NCI-H2029 treated with DMSO at 0.1 percent for 48 hours (cell line): ENCODE measurements around the gene ADNP.

Source experiments
- DNase-seq: peaks from one replicate; lab custom pipeline; 2025; lab: John Stamatoyannopoulos, UW

ADNP gene

GRCh38 chr20:50872560-50873425 is 58.4 kb downstream of the ADNP start:
- DNase-seq = no peak

DNA sequence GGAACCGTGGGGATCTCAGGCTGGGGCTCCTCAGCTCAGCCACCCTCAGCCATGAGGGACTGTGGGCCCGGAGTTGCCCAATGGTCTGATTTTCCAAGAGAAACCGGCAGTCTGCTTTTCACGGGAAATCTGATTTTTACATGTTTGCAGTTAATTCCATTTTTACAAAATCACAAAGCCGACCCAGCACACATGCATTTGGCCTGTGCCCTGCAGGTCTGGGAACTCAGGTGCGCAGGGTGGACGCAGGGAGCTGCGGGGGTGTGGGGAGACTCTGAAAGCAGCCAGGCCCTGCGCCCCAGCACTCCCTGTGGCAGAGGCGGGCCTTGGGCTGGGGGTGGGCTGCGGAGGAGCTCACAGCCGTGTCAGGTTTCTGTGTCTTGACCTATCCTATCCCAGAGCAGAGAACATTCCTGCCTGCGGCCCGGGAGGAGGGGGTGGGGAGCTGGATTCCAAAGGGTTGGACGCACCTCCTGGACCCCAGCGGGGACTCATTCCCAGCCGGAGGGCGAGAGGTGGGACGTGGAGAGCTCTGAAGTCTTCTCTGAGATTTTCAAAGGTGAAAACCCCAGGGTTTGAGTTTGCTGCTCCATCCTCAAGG is 60.6 kb downstream of the ADNP start:
- no peak for DNase-seq

DNA sequence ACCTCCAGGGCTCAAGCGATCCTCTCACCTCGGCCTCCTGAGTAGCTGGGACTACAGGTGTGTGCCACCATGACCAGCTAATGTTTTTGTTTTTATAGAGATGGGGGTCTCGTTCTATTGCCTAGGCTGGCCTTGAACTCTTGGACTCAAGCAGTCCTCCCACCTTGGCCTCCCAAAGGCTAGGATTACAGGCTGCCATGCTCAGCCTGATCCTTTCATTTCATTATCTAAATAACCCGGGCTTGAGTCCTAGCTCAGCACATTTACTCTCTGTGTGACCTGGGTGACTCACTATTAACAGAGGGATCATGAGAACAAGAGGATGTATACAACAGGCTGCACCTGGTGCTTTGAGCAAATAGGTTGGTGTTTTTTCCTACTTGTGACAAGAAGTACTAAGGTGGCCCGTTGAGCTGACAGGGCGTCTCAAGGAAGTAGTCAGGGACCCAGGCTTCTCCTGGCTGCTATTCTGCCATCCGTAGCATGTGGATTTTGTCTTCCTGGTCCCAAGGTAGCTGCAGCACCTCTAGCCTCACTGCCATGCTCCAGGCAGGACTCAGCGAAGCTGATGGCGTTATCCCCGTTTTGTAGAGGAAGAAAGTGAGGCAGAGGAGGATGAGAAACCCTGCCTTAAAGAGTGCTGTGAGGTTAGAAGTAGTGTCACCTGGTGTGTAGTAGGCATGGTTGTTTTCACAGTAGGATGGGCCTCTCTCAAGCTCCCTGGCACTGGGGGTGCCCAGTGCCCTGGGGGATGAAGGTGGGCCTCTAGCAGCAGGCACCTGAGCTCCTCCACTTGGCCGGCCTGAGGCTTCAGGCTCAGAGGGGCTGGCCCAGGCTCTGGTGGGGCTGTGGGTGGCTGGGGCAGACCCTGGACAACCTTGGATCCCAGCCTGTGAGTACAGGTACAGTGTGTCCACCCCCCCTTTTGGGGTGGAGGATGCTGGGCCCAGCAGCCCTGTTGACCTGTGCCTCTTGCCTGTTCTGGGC is 62.4 kb downstream of the ADNP start:
- DNase-seq = peak; percentile 7

- DNase-seq = no peak
Observed at GRCh38 chr20:50867805-50868204, 63.4 kb downstream of the ADNP start.

DNA sequence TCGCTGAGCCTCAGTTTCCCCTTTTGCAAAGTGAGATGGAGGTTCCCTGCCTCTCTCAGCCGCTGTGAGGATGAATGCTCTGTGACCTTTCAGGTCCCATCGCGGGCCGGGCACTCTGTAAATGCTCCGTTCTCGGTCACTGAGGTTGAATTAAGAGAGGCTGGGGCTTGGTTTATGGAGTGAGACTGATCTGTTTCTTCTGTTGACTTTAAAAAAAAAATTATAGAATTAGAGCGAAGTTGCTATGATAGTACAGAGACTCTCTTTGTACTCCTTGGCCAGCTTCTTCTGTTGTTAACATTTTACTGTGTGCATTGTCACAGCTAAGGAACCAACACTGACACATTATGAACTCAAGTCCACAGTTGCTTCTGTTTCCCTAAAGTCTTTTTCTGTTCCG is 64.4 kb downstream of the ADNP start:
- DNase-seq = no peak

DNA sequence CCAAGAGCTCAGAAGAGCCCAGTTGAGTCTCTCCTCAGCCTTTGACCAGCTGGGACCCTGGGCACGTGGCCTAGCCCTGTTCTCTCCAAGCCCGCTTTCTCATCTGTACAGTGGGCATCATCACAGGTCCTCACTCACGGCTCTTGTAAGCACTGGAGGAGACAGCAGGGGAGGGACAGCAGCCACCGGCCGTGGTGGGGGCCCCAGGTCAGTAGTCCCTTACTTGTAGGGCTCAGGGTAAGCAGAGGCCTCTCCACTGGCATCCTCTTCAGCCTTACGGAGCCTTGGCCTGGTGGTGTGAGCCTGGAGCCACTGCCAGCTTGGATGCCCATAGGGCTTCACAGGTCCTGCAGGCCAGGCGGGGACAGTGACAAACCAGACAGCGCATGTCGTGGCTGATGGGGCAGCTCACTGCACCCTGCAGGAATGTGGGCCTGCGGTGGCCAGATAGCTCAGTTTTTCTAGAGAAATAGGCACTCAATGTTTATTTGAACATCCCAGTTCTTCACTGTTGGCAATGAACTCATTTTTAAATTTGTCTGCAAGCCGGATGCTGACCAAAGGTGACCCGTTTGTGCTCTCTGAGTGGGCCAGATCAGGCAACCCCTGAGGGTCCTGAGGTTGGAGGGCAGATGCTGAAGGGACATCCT is 65.1 kb downstream of the ADNP start:
- DNase-seq = no peak

- no peak for DNase-seq
Observed at GRCh38 chr20:50865591-50865990, 65.6 kb downstream of the ADNP start.

GRCh38 chr20:50865114-50865513 is 66.1 kb downstream of the ADNP start:
- DNase-seq = no peak

DNA sequence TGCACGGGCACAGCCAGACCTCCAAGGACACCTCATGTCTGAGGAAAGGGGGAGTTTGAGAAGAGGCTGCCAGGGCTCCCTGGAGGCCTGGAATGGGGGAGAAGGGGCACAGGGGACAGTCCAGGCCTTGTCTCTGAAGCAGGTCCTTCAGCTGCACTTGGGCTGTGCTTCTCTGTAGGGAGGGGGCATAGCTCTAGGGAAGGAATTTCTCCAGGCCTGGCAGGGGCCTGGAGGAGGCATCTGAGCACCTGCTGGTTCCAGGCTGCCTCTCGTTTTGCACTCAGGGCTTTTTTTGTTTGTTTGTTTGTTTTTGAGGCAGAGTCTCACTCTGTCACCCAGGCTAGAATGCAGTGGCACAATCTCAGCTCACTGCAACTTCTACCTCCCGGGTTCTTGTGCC is 68.7 kb downstream of the ADNP start:
- DNase-seq = no peak

DNA sequence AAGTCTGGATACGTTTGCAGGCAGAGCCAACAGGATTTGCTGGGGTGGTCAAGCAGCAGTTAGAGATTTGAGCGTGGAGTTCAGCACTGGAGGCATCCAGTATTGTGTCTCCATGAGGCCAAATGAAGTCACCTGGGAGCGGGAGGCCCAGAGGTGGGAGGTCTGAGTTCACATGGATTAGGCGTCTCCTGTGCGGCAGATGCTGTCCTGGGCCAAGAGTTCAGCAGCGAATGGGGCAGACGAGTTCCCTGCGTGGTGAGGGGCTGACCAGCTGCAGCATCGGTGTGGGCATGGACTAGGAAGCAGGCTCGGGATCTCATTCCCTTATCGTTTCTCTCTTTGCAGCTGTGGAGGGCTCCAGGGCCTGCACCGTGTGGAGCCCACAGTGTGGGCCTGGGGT is 70.2 kb downstream of the ADNP start:
- DNase-seq = no peak

DNA sequence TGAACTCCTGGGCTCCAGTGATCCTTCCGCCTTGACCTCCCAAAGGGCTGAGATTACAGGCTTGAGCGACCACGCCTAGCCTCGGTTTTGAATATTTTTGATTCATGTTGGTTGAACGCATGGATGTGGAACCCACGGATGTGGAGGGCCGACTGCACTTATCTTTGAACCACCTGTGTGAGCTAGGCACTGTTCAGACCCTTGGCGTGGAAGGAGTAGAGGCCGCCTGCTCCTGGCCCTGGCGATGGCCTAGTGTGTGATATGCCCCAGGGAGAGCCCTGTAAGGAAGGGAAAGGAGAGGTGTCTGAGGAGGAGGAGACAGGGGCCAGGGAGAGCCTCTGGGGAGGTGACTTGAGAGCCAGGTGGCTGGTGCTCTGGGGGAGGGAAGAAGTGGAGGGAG is 72.1 kb downstream of the ADNP start:
- DNase-seq = no peak

DNA sequence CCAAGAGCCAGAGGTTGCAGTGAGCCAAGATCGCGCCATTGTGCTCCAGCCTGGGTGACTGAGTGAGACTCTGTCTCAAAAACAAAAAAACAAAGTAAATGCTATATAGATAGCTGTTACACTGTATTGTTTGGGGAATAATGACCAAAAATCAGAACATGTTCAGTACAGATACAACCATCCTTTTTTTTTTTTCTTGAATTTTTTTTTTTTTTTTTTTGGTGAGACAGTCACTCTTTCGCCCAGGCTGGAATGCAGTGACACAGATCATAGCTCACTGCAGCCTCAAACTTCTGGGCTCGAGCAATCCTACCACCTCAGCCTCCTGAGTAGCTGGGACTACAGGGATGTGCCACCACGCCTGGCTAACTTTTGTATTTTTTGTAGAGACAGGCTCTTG is 72.7 kb downstream of the ADNP start:
- DNase-seq = no peak

DNA sequence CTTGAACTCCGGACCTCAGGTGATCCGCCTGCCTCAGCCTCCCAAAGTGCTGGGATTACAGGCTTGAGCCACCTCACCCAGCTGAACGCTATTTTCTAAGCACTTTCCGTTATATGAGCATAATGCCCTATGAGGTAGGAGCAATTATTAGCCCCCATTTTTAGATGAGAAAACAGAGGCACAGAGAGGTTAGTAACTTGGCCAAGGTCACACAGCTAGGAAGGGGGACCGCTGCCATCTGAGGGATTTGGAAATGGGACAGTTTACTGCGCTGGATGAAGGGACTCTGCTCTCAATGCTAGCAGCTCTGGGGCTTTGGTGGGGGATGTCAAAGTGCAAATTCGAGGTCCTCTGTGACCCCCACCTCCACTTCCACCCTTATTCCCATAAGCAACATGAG is 73.9 kb downstream of the ADNP start:
- DNase-seq = no peak

GRCh38 chr20:50856475-50857041 is 74.7 kb downstream of the ADNP start:
- no peak for DNase-seq

- no peak for DNase-seq
Observed at GRCh38 chr20:50855498-50856474, 75.5 kb downstream of the ADNP start.

DNA sequence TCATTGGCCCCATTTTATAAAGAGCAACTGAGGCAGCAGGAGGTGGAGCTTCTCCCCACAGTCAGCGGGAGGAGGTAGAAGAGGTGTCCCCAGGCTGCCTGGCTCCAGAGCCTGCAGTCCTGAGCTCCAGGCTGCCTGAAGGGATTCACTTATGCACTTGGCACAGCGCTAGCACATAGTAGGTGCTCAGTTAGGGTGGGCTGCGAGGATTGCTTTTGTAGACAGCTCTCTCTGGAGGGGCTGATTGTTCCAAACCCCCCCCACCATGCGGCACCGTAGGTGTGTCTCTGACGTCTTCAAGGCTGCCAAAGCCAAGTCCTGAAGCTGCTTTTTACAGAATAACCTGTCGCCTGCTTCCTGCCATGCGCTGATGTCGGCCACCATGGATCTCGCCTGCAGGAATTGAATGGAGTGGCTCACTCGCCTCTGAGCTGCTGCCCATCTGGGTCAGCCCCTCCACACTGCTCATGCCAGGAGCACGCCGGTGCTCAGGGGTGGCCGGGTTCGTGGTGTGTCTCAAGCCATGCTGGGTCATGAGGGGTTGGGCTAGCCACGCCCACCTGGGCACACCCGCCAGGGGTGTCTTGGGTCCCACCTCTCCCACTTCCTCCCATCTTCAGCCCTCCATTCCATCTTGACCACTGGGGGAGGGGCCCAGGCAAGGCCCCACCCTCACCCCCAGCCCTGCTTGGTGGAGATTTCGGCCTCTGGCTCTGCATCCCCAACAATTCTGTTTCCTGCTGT is 76.6 kb downstream of the ADNP start:
- no peak for DNase-seq

DNA sequence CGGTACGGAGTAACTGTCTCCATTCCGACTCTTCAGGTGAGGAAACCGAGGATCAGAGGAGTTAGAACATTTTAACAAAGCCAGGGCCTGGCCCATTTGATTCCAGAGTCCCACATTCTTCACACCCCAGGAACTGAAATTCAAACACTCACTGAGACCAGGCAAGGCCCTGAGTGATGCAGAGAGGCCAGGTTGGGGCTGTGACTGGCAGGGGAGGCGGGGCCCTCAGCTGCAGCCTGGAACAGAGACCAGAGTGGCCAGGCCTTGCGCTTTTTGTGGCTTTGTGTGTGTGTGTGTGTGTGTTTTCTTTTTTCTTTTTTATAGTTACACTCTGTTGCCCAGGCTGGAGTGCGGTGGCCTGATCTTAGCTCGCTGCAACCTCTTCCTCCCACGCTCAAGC is 79.2 kb downstream of the ADNP start:
- DNase-seq = no peak

DNA sequence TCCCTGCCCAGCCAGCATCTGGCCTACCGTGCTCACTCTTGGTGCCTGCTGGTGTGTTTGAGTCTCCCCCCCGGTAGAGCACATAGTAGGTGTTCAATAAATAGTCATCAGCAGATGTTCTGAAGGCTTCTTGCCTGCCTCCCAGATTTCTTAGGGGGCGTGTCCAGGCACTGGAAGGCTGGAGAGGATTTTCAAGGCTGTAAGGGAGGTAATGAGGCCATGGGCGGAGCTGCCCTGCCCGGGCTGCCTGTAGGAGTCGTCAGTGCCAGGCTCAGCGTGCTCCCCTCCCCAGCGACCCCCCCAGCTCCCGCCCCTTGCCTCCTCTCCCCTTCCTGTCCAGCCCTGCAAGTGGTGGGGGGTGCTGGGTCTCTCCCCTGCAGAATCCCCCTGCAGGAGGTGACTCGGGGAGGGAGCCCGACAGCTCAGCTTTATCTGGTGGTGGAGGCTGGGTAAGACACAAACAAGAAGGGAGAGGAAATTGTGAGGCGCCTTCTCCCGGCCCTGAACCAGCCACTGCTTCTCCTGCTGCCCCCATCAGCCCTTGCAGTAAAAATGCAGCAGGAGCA is 80.4 kb downstream of the ADNP start:
- no peak for DNase-seq
